ENCODE results near the gene OFD1.

Gene OFD1, protein sequence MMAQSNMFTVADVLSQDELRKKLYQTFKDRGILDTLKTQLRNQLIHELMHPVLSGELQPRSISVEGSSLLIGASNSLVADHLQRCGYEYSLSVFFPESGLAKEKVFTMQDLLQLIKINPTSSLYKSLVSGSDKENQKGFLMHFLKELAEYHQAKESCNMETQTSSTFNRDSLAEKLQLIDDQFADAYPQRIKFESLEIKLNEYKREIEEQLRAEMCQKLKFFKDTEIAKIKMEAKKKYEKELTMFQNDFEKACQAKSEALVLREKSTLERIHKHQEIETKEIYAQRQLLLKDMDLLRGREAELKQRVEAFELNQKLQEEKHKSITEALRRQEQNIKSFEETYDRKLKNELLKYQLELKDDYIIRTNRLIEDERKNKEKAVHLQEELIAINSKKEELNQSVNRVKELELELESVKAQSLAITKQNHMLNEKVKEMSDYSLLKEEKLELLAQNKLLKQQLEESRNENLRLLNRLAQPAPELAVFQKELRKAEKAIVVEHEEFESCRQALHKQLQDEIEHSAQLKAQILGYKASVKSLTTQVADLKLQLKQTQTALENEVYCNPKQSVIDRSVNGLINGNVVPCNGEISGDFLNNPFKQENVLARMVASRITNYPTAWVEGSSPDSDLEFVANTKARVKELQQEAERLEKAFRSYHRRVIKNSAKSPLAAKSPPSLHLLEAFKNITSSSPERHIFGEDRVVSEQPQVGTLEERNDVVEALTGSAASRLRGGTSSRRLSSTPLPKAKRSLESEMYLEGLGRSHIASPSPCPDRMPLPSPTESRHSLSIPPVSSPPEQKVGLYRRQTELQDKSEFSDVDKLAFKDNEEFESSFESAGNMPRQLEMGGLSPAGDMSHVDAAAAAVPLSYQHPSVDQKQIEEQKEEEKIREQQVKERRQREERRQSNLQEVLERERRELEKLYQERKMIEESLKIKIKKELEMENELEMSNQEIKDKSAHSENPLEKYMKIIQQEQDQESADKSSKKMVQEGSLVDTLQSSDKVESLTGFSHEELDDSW

GRCh38 chrX:13734278-13735172 is at the start of gene OFD1, which contains the start of gene TRAPPC2:
Gene OFD1, plus strand, starts transcription at chrX:13734748. Its CDS starts 324 bp downstream, at chrX:13735072.
Gene TRAPPC2, minus strand, starts transcription at chrX:13734620. Its CDS starts 14,657 bp downstream, at chrX:13719963.
- peak within 1 kb of the TSS; percentile 74 for H3K4me3 ChIP-seq (ENCODE audit: low read depth, low read length)

- no peak overlapping the region for H3K4me3 ChIP-seq (ENCODE audit: low read depth, low read length)
Measured at GRCh38 chrX:13685126-13685763, 49.3 kb upstream of the OFD1 start.

DNA sequence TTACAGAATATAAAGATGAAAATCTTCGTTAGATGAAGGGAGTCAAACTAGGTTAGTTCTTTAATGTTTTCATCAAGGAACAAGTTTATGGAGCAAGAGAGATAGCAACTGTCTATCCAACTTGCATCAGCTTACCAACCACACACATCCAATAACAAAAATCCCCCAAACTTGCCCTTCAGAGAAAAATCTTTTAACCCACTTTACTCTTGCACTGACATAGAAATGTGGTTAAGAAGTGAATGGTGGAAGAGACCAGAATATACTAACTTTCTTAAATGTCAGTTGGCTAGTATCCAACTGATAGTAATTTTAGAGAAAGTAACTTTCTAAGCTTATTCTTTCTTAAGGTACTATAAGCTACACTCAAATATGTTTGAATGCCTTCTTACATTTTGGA is 47.3 kb upstream of the OFD1 start:
- H3K4me3 ChIP-seq (ENCODE audit: low read depth, low read length), result no peak overlapping the region

DNA sequence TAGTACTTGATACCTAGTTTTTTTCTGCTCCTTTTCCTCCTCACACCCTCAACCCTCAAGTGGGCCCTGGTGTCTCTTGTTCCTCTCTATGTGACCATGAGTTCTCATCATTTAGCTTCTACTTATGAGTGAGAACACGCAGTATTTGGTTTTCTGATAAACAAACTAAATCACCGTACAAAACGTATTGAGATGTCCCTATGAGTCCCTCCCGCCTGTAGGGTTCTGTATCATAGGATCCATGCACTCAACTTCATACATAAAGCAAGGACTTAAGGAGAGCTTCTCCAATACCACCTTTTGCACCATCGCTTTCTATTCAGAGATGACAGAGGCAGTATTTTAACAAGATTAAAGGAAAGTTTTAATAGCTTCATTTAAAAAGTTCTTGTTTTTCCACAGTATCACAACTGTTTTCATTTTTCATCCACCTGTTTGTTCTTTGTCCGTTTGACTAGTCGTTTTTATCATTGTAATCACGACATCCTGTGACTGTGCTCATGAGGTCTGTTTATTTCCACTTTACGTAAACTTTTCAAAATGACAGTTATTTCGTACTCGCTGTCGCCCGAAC is 46.1 kb upstream of the OFD1 start:
- H3K4me3 ChIP-seq (ENCODE audit: low read depth, low read length), result peak overlapping the region; percentile 74

DNA sequence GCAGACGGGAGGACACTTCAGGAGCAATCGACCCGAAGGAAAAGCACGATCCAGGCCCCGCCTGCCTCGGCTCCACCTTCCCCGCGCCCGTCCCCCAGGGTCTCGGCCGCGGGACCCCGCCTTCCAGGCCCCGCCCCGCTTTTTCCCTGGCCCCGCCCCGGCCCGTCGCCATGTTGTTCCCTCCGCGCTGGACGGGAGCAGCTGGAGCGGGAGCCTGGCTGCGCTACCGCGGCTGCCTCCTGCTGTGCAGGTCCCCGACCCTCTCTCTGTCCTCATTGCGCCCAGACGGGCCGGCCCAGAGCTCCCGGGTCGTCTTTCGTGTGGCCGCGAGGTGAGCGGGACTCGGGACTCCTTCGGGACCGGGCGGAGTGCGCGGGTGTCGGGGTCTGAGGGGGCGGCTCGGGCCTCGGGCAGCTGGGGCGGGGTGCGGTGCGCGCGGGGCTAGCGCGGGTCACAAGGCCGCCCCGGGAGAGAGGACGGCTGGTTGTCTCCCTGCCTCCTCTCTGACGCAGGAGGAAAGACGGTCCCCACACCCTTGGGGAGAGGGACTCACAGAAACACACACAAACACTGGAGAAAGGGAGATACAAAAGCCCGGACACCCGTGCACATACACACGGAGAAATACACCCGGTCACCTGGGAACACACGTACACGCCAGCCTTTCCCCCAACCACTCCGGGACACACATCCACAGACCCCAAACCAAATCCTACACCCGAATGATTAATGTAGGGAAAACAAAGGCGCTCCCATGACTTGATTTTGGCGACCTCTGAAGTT is 45.4 kb upstream of the OFD1 start, which contains the start of gene RAB9A:
Gene RAB9A, plus strand, starts transcription at position 171 of the 783 bp plus-strand sequence. CDS start 19,619 bp downstream, outside the sequence.
- H3K4me3 ChIP-seq (ENCODE audit: low read depth, low read length), result peak within 1 kb of the TSS; percentile 74

- H3K4me3 ChIP-seq (ENCODE audit: low read depth, low read length), result peak overlapping the region; percentile 74
Measured at GRCh38 chrX:13689741-13690211, 44.8 kb upstream of the OFD1 start.

GRCh38 chrX:13690836-13691235 is 43.7 kb upstream of the OFD1 start:
- no peak overlapping the region for H3K4me3 ChIP-seq (ENCODE audit: low read depth, low read length)

DNA sequence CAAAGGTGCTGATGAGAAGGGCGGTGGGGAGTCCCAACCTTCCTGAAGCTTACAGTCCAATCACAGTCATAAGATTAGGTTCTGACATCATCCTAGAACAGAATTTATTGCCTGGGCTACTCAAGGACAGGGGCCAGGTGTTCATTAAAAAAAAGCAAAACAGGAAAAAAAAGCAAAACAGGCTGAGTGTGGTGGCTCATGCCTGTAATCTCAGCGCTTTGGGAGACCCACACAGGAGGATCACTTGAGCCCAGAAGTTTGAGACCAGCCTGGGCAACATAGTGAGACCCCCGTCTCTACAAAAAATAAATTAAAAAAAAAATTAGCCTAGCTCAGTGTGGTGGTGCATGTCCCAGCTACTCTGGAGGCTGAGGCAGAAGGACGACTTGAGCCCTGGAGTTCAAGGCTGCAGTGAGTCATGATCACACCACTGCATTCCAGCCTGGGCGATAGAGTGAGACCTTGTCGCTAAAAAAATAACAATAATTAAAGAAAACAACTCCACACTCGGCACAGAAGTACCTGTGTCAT is 42.6 kb upstream of the OFD1 start:
- H3K4me3 ChIP-seq (ENCODE audit: low read depth, low read length), result no peak overlapping the region

DNA sequence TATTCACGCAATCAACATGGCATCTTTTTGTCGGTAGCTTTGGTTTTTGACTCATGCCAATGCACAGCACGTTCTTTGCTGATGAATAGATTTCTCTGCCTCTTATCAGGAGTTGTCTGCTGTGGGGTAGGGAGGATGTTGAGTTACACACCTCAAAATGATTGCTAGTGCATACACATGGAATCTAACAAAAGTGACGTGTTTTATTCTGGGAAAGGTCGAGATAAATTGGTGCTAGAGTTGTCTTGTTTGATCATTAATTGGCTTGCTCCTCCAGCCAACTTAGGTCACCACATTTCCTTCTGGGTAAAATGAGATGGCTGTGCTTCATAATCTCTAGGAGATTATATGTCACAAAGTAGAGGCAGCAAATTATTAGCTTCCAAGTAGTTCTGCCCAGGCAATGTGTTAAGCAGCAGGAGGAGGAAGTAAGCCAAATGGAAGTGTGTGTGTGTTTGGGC is 41.7 kb upstream of the OFD1 start:
- no peak overlapping the region for H3K4me3 ChIP-seq (ENCODE audit: low read depth, low read length)

DNA sequence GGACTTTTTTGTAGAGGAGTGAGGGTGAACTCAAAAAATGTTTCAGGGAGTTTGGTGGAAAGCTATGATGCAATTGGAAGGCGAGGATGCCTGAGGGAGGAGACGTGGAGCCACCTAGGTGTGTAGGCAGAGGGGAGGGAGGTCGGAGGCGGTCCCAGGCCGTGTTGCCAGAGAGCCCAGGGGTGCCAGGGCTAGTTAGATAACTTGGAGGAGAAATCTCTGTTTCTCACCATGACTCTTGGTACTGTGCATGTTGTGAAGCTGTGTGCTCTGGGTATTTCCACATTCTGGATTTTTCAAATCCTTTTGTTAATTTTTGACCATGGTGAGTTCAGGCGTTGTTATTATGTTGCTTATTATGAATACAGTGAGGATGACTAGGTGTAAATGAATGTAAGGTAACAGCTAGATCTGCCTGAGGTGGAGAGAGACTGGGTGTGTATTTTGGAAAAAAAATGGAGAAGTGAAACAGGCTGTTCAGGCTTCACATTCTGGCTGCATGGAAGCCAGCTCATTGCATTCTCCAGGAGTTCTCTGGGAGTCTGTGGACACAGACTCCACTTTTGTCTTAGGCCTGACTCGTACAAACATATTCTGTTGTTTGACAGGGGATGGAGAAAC is 41.1 kb upstream of the OFD1 start:
- no peak overlapping the region for H3K4me3 ChIP-seq (ENCODE audit: low read depth, low read length)

DNA sequence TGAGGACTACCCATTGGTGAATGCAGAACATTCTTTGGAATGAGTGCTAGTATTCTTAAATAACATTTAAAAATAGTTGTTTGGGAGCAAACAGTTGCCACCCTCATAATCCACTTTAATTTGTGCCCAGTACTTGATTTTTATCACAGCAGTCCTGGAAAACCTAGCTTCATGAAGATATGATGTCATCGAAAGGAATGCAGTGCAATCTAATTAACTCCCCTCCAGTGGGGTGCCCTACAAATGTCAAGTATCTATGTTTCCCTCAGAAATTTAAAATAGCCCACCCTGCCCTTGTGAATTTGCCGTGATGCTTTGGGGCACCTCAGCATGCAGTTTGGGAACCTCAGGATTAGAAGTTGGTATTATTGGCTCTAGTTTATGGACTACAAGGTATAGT is 40.2 kb upstream of the OFD1 start:
- H3K4me3 ChIP-seq (ENCODE audit: low read depth, low read length), result no peak overlapping the region

- no peak overlapping the region for H3K4me3 ChIP-seq (ENCODE audit: low read depth, low read length)
Measured at GRCh38 chrX:13694983-13695382, 39.6 kb upstream of the OFD1 start.

- no peak overlapping the region for H3K4me3 ChIP-seq (ENCODE audit: low read depth, low read length)
Measured at GRCh38 chrX:13695601-13696115, 38.9 kb upstream of the OFD1 start.

- H3K4me3 ChIP-seq (ENCODE audit: low read depth, low read length), result no peak overlapping the region
Measured at GRCh38 chrX:13697455-13697854, 37.1 kb upstream of the OFD1 start.

- no peak overlapping the region for H3K4me3 ChIP-seq (ENCODE audit: low read depth, low read length)
Measured at GRCh38 chrX:13697976-13698375, 36.6 kb upstream of the OFD1 start.

- no peak overlapping the region for H3K4me3 ChIP-seq (ENCODE audit: low read depth, low read length)
Measured at GRCh38 chrX:13698432-13698831, 36.1 kb upstream of the OFD1 start.

- no peak overlapping the region for H3K4me3 ChIP-seq (ENCODE audit: low read depth, low read length)
Measured at GRCh38 chrX:13699183-13699826, 35.2 kb upstream of the OFD1 start.

Measured in iPS-11a (cell line).